ACHN (cell line): ENCODE data around the gene BAMBI.

Experiments used
- DNase-seq: peaks from one replicate; pipeline ENCODE4 v3.0.0-alpha.2; 2015
- in situ Hi-C: cut with HindIII; loops from 2 replicates; pipeline ENCODE4 v1.10.0; 2017; ENCODE audit warnings: low sequenced_read_pairs, low pct_ligation_motif_present, low pct_unique_long_range_greater_than_20kb

Gene BAMBI

DNA sequence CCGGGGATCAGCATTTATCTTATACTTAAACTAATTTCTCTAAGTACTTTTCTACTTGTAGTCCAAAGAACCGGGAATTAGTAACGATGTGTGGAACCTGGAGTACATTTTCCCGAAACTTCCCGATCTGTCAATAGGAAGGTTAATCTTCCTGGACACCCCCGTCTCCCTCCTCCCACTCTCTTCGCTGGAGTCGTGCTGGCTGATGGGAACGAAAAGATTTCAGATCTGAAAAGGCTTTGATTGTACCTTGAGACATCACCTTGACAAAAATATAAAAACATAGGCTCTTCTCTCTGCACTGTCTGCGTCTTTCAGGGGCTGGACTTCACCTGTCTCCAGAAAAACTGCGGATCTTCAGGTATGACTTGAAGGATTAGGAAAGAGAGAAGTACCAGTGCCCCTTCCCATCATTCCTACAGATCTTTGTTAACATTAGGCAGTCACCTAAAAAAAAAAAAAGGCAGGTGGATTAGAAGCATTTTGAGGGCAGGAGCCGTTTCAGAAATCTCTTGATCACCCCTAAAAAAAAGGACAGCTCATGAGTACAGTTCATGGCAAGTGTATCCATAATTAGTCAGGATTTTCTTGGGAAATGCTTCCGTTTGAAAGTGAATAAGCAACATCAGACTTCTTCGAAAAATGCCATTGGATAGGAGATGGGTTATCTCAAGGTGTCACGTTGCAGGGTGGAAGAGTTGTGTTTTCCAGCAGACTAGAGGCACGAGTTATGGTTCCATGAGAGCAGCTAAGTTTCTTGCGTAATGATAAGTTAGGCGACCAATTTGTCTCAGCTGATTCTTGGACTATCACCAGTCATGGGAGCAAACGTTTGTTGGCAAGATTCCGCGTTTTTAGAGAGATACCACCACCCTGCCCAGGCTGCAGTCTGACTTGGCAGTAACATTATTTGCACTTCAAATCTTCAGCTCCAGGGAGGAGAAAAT lies 7.8 kb upstream of the BAMBI start:
- DNase-seq, result no peak
- in situ Hi-C loops, result no loop called here

DNA sequence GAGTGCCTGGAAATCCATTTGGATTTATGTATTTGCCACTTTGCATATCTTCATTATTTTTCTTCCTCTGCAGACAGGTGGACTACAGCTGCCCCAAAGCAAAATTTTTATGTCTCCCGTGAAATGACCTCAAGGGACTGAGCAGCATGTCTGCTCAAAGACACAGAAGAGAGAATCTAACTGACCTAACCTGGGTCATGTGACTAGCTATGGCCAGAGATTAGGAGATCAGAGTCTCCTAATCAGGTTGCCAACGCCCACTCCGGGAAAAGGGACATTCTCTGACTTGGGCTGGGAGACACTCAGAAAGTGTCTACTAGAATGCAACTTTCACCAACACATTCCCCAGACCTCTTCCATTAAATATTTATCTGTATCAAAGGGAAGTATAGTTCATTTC lies 2.5 kb upstream of the BAMBI start:
- DNase-seq, result no peak
- in situ Hi-C loops, result no loop called here

DNA sequence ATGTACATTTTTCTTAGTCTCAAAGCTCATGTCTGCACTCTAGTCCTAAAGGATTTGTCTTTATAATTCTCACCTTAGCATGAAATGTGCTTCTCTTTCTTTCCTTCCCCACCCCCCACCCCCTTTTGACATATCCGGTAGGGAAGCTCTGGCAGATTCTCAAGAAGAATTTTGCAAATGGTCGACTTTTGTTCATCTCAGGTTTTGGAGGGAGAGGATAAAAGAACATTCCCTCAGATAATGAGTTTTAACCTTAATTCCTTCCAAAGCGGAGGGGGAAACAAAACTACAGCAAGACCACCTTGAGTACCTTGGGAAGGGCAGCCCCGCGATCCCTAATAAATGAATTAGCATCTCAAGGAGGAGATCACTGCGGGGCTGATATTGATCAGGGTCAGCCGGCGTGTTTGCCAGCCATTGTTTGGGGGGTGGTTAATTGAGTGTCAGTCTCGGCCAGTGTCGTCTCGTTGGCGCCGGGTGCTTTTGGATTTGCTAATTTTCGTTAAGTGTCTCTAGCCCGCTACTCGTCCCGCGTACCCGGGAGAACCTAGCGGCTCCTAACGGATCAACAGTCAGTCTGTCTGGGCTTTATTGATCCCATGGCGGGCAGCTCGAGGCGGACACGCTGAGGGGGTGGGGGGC lies 874 bp upstream of the BAMBI start:
- in situ Hi-C loops, result no loop called here
- no peak for DNase-seq

DNA sequence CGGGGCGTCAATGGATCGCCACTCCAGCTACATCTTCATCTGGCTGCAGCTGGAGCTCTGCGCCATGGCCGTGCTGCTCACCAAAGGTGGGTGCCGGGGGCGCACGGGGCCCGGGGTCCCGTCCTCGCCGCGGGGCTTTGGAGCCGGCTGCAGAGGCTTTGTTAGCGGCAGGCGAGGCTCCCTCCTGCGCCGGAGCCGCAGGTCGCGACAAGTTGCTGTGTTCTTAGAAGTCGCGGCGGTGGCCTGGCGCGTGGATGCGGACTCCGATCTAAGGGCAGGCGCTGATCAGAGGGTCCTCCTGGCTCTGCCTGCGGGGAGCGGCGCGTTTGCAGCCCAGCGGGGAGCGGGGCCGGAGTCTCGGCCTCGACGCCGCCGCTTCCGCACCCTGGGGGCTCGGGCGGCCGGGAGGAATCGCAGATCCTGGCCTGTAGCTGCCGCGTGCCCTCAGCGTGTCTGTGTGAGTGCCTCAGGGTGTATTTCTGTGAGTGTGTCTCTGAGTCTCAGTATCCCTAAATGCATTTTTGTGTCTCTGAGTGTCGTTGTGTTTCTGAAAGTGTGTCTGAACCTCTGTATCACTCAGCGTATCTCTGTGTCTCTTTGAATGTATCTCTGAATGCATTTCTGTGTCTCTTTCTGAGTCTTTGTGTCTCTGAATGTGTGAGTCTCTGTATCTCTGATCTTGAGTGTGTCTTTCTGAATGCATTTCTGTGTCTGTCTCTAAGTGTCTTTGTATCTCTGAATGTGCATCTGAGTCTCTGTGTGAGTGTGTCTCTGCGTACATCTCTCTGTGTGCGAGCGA lies 766 bp downstream of the BAMBI start:
- in situ Hi-C loops, result no loop called here
- no peak for DNase-seq

DNA sequence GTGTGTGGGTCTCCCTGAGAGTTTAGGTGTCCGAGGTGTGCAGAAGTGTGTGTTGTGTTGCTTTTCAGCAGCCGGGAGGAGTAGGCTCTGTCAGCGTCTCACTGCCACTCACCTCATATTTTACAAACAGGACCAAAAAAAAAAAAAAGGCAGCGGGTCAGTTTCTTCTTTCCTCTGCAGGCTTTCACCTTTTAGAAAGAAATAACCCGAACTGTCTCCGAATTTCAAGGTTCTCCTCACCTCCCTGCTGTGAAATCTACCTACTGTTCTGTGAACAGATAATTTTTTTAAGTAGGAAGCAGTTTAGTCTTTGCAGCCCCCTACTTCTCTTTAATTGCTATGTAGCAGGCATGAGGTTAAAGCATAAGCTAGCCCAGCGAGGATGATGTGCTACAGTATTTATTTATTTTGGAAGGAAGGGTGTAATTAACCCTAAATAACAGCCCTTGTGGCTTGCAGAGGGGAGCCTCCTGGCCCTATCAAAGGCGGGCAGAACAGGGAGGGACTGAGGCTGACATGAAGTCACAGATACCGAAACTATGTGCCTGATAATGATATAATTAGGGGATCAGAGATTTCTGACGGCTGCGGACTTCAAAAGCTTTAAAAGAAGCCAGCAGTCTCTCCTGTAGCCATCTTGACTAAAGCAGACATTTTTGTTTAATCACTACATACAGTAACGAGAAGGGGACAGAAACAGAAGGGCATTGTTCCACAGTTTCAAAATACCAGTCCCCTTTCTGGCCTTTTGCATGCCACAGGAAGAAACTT lies 1.6 kb downstream of the BAMBI start:
- no peak for DNase-seq
- in situ Hi-C loops, result no loop called here

DNA sequence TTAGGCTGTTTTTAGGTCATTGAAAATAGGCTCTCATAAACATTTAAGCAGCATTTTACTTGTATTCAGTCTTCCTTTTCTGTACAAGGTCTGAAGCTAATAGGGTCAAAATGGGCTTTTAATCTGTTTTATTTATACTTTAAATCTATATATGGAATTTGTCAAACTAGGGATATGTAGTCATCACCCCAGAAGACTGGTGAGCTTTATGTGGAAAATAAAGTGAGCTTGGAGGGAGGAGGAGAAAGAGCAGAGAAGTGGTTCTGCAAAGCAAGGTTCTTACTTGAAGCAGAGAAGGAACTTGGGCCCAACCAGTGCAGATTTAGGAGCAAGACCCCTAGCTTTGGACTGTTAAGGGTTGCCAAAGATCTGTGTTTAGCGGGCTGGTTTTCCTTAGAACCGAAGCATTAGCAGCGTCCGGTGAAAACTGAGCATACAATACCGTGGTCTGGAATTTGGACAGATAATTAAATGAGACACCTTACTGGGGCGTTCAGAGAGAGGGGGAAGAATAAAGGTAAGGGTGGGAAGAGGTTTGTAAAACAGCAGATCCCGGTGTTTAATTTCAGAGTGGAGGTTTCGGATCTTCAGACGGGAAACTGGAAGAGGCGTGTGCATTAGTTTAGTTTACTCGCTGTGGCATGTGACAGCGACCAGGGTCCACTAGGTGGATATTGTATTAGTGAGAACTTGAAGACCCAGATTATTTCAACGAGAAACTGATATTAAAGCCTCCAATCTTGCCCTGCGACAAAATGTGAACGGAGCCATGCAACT lies 2.4 kb downstream of the BAMBI start:
- no peak for DNase-seq

DNA sequence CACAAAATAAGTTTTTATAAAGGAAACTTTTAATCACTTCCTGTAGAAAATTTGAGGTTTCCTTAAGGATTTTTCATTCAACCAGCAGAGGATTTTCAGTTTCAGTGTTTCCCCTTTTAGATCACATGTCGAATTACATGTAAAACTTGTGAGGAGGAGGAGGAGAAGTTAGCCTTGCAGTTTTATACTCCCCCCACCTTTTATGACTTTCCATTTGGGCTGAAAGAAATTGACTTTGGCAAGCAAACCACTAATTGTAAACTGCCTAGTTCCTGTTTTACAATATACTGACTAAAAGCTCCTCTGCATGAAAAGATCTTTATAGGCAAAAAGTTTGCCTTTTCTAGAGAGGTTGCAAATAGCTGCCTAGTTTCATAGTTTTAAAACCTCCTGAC lies 3.0 kb downstream of the BAMBI start:
- in situ Hi-C loops, result no loop called here
- no peak for DNase-seq

More for the DNA sequence above, 2.4 kb downstream of the BAMBI start:
- in situ Hi-C loops, result no loop called here

DNA sequence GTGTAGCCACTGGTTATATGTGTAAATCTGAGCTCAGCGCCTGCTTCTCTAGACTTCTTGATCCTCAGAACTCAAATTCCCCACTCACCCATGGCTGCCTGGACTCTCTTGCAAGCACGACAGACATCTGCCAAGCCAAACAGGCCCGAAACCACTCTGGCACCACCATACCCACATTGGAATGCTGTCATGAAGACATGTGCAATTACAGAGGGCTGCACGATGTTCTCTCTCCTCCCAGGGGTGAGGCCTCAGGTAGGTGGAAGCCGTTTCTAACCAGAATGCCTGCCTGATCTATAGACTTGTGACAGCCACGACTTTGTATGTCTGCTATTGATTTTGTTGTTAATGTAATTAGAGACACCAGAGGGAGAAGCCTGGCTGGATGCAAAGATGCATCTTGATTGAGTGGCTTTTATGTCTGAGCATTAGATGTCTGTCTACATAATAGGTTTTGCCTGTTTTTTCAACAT lies 4.0 kb downstream of the BAMBI start:
- in situ Hi-C loops, result no loop called here
- DNase-seq, result no peak

DNA sequence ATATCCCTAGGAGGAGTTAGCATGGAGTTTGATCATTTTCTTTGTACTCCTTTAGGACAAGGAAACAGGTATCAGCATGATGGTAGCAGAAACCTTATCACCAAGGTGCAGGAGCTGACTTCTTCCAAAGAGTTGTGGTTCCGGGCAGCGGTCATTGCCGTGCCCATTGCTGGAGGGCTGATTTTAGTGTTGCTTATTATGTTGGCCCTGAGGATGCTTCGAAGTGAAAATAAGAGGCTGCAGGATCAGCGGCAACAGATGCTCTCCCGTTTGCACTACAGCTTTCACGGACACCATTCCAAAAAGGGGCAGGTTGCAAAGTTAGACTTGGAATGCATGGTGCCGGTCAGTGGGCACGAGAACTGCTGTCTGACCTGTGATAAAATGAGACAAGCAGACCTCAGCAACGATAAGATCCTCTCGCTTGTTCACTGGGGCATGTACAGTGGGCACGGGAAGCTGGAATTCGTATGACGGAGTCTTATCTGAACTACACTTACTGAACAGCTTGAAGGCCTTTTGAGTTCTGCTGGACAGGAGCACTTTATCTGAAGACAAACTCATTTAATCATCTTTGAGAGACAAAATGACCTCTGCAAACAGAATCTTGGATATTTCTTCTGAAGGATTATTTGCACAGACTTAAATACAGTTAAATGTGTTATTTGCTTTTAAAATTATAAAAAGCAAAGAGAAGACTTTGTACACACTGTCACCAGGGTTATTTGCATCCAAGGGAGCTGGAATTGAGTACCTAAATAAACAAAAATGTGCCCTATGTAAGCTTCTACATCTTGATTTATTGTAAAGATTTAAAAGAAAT lies 4.8 kb downstream of the BAMBI start:
- no peak for DNase-seq
- in situ Hi-C loops, result no loop called here

DNA sequence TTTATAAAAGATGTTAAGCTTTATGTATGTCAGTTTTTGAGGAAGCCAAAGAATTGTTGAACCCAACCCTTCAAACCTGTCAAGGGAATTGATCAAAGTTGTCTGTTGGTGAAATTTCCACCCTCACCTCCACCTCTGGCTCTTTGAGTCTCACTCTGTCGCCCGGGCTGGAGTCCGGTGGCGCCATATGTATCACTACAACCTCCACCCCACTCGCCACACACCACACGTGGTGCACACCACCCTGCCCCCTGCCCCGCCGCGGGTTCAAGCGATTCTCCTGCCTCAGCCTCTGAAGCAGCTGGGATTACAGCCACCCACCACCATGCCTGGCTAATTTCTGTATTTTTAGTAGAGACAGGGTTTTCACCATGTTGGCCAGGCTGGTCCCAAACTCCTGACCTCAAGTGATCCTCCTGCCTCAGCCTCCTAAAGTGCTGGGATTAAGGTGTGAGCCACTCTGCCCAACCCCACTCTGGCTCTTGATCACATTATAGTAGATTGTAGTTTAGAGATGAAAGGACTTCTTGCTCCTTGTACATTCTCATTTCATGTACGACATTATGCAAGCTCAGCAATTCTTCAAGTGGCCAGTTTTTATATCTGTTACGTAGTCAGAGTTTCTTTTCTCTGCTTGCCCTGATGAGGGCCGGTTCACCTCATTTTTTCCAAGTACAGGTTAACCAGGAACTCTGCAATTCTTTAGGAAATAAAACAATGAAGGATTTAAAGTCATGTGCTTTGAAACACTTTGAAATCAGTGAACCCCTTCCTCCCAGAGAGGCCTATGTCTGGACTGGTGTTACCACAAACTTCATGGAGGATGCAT lies 7.0 kb downstream of the BAMBI start:
- no peak for DNase-seq
- in situ Hi-C loops, result no loop called here

DNA sequence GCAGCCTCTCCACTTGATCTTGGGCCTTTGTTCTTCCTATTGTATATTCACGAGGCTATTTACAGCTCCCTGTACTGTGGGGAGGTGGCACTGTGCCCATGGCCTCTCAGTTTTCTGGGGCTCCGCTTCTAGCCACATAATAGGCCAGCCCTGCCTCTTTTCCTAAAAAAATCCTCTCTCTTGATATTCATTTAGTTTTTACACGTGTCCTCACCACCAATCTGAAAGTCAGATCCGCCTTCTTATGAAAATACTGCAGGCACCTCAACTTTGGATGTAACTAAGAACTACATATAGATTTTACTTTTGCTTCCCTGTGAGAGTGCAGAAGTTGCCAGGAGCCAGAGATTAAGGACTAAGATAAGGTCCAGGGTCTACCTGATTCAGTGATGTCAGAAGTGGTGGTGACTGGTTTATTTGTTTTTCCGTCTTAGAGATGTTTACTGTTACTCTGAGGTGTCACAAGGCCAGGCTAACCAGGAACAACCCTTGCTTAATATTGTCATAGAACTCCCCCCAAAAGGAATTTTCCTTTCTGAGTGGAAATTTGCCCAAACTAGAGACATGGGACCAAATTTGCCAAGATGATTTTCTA lies 7.8 kb downstream of the BAMBI start:
- in situ Hi-C loops, result no loop called here
- DNase-seq, result no peak

DNA sequence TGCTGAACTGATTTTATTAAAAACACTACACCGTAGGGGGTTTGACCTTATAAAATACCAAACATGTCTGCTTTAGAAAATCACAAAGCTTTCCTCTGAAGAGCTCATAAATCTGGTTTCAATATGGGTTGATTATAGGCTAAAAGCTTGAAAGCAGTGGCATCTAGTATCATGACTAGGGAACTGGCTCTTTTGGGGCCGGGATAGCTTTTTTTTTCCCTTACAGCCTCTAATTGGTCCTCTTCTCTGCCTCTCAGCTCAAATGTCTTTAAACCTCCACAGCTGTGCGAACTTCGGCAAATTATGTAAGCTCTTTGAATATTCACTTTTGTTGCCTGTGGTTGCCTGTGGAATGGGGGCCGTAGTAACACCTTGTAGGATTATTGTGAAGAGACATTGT lies 8.4 kb downstream of the BAMBI start:
- in situ Hi-C loops, result no loop called here
- DNase-seq, result no peak

DNA sequence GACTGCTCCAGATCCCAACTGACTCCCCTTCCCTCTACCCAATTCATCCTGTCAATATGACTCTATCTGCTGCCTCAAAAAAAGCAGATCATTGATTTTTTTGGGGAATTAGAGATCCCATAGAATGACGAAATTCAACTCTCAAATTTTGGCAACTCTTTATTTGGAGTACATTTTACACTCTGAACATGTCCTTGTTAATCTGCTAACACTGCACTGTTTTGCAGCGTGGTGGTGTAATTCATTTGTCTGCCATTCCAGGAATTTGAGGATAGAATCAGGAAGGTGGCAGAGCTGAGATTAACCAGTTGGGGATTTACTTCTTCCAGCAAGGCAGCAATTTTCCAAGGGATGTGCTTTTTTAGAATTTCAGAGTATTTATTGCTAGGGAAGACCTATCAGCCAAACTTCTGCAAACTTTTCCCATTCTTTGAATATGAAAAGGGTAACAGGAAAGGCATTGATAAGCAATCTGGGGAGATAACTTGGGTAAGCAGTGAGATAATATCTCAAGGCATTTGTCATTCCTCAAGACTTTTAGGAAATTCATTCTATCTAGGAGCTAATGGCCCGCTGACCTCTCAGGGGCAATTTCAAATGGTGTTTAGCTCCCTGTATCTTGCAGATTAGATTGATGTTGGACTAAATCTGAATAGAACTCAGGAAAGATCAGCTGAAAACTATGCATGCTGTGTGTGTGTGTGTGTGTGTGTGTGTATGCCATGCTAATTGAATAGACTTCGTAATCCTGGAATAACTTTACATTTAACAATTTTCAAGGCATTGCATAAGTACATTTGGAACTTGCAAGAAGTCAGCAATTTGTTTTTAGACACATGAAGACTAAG lies 9.7 kb downstream of the BAMBI start:
- in situ Hi-C loops, result no loop called here

DNA sequence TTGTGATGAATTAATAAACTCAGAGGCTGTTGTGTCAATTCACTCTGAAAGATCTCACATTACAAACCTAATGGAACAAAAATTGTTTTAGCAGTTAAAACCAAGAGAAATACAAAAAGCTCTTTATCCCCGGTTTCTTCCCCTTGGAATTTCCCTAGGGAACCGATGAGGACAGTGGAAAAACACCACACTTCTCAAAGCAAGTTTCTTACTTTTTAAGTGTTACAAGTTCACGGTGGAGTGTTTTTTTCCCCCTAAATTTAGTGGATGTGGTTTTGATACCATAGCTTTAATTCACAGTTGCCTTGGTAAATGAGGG lies 10.3 kb downstream of the BAMBI start:
- no peak for DNase-seq
- in situ Hi-C loops, result no loop called here

More for the DNA sequence above, 9.7 kb downstream of the BAMBI start:
- DNase-seq, result no peak

DNA sequence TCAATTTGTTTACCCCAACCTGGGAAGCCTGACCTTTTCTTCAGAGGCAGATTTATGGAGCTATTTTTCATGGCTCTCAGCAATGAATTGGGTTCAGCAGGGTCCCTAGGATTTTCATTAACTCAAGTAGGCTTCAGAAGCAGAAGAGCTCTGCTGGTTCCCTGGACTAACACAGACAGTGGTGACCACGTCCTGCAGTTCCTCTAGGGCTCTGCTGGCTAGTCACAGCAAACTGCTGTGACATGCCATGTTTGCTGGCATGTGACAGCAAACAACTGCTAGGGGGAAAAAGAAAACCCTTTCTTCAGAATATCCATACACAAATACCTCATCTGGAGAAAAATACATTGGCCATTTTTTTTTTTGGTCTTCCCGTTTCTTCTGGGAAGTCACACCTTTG lies 13.2 kb downstream of the BAMBI start:
- no peak for DNase-seq
- in situ Hi-C loops, result no loop called here
